Measurements from ENCODE around the gene SLITRK3.
"Not testable (repeated sequence)": the region's sequence is repeated elsewhere in the genome, so short reads cannot be mapped to it uniquely, and the experiment has no call there.

Gene SLITRK3

GRCh38 chr3:165191491-165191890, 4.7 kb downstream of the SLITRK3 start:
- no peak for DNase-seq (ENCODE audit: low read depth)

- no peak for DNase-seq (ENCODE audit: low read depth)
These were observed 7.7 kb downstream of the SLITRK3 start for GRCh38 chr3:165188452-165188851.

- no peak for DNase-seq (ENCODE audit: low read depth)
These were observed 10.4 kb downstream of the SLITRK3 start for GRCh38 chr3:165185707-165186327.

- no peak for DNase-seq (ENCODE audit: low read depth)
These were observed 14.6 kb downstream of the SLITRK3 start for GRCh38 chr3:165181556-165181955.

GRCh38 chr3:165170236-165170635, 25.9 kb downstream of the SLITRK3 start:
- no peak for DNase-seq (ENCODE audit: low read depth)

GRCh38 chr3:165169368-165169767, 26.8 kb downstream of the SLITRK3 start:
- DNase-seq (ENCODE audit: low read depth), result no peak

- DNase-seq (ENCODE audit: low read depth), result no peak
These were observed 33.3 kb downstream of the SLITRK3 start for GRCh38 chr3:165162883-165163282.

- no peak for DNase-seq (ENCODE audit: low read depth)
These were observed 36.3 kb downstream of the SLITRK3 start for GRCh38 chr3:165159760-165160421.

GRCh38 chr3:165158011-165158410, 38.2 kb downstream of the SLITRK3 start:
- no peak for DNase-seq (ENCODE audit: low read depth)

GRCh38 chr3:165156757-165157420, 39.3 kb downstream of the SLITRK3 start:
- no peak for DNase-seq (ENCODE audit: low read depth)

GRCh38 chr3:165148876-165149441, 47.2 kb downstream of the SLITRK3 start:
- no peak for DNase-seq (ENCODE audit: low read depth)

GRCh38 chr3:165144271-165144670, 51.9 kb downstream of the SLITRK3 start:
- no peak for DNase-seq (ENCODE audit: low read depth)

- not testable (repeated sequence) for DNase-seq (ENCODE audit: low read depth)
These were observed 56.3 kb downstream of the SLITRK3 start for GRCh38 chr3:165139918-165140317.
